ENCODE measurements around the gene GPRIN3.

GPRIN3 gene

DNA sequence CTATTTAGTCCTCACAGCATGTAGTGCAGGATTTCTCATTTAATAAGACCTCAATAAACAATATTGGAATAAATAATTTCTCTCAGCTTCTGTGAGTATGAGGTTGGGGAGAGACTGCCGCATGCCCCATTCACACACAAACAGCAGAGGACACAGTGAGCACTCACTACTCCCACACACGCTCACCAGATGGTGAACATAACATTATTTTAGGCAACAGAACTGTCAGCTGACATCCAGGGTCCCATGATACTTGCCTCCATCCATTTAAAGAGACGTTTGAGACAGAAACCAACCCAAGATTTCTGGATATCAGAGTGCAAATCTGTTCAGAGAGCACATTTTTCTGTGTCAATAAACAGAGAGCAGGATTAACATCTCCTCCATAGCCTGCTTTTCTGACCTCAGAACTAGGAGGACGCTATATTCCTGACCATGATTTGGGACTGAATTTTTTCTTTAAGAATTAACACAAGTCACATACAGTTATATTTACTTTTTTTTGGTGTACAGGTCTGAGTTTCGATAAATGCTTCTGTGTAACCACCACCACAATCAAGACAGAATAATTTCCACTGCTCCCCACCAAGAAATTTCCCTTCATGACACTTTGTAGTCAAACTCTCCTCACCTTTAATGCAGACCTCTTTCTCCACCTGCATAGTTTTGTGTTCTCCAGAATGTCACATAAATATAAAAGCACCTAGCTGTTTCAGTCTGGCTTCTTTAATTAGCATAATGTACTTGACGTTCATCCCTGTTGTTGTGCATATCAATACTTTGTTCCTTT lies 16.7 kb downstream of the GPRIN3 start:
- no peak for DNase-seq (ENCODE audit: low read depth)

DNA sequence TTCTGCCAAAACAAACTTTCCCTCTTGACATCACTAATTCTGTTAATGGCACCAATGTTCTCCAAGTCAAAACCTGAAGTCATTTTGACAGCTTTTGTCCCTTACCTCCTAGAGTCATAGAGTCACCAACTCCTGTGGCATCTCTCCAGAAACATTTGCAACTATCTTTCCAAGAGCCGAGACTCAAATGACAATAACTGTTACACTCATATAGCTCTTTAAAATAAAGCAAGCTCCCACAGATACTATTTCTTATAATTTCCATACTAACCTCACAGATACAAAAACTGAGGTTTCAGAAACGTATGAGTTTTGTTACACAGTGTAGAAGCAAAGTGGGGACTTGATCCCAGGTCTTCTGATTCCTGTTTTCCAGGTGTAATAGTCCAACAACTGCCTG lies 18.3 kb downstream of the GPRIN3 start:
- DNase-seq (ENCODE audit: low read depth), result no peak

DNA sequence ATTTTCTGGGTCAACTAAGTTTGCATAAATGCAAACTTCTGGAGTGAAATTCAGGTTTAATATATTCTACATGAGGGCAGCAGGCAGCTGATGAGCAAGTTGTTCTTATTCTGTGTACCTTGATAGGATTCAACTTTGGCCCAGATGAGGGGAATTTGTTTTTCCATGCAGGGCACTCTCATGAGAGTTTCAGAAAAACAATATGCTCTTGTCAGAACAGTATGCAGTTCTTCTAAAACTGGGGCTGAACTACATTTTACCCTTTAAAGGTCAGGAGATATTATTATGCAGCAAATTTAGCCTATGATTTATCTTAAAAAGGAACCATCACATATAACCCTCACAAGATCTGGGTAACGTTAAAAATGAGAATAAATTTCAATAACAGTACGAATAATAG lies 19.2 kb downstream of the GPRIN3 start:
- DNase-seq (ENCODE audit: low read depth), result no peak

DNA sequence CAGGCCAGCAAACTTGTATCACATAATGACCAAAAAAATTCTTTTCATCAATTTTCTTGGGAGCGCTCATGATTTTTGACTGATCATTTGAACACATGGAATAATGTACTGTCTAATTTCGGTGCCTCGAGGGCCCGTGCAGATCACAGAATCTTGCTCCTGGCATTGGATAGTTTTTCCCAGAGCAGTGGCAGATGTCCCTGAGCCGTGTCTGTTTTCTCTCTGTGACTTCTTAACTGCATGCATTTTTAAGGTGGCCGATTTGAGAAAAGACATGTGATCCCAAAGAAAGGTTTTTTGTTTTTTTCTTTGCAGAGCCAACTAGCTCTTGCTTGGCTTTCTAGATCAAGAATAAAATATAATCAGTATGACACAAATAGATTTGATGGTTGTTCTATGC lies 19.7 kb downstream of the GPRIN3 start:
- no peak for DNase-seq (ENCODE audit: low read depth)

DNA sequence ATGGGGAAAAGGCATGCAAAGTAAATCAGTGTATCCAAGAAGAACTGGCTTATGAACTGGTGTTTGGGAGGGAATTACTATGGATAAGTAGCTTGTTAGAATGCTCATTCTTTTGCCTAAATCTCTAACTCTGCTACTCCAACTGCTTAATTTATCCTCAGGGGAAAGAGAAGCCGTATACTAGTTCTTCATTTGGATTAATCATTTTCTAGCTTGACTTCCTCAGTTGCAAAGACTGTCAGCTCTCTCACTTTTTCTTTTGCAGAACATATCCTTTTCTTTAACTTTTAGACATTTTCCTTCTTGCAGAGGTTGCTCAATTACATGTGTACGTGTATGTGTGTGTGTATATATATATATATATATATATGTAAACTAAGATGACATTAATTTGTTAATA lies 21.9 kb downstream of the GPRIN3 start:
- DNase-seq (ENCODE audit: low read depth), result no peak

DNA sequence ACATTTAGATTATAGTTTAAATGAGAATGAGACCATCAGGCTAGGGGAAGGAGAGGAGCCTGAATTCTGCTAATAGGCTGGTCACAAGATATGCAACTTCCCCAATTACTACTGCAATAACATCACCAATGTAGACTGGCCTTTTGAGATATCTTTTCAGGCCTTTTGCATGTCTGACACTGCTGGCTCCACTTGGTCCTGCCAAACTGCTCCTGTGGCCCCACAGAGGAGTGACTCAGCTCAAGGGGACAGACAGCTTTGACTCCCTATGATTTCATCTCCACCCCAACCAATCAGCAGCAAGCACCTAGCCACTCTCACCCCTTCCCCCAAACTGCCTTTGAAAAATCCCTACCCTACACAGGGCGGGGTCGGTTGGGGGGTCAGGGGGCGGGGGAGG lies 22.8 kb downstream of the GPRIN3 start:
- DNase-seq (ENCODE audit: low read depth), result no peak

DNA sequence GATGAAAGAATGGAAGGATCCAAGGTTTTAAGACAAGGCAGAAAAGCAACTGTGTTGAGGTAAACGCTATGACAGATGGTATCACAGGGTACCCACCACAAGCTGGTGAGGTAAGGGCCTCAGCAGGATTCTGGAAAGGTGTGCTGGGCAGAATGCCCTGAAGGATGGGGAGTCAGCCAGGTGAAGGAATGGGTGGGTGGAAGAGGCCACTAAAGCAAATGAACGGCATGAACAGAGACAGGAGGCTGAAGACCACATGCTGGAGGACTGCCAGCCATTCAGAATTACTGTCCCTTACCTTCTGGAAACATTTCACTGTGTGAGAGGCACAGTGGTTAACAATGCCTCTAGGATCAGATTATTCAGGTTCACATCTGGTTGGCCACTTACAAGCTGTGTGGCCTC lies 23.6 kb downstream of the GPRIN3 start:
- DNase-seq (ENCODE audit: low read depth), result no peak

DNA sequence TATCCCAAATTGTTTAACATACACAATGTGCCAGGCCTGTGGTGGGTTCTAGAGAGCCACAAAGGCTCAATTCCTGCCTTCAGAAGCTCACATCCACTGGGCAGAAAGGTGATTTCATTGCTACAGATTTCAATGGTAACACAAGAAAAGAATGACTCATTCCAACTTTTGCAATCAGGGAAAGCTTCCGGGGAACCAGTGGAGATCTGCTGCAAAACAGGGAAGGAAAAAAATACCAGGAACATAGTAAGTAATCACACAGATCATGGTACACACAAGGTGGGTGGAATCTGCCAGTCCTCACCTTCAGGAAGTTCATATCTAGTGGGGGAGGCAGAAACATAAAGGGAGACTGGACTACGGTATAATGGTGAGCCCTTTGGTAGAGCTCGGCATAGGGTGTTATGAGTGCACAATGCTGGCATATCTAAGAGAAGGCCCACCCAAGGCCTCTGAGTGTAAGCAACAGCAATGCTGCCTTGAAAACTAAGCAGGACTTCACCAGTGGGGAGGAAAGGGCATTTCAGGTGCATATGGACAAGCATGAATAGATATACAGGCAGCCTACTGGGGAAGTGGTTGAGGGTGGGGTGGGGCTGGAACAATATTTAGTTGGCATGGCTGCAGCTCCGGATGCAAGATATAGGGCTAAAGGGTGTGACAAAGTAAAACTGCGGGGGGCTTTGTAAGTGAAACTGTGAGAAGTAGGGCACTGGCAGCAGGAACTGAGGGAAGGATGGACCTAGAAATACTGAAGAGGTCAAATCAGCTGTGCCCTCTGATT lies 24.2 kb downstream of the GPRIN3 start:
- DNase-seq (ENCODE audit: low read depth), result no peak

DNA sequence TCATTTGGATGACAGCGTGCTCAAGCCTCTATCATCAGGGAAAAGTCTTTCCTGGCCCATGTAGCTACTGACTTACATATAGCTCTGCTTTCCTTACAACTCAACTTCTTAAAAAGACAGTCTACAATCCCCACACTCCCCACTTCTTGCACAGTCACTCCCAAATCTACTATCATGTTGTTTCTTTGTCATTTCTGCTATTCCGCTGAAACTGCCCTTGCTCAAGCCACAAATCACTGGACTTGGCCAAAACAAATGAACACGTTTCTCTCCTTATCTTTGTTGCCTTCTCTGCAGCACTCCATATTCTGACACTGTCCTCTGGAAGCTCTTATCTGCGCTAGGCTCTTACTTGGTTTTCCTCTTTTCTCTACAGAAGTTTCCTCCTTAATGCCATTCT lies 28.2 kb downstream of the GPRIN3 start:
- DNase-seq (ENCODE audit: low read depth), result no peak

DNA sequence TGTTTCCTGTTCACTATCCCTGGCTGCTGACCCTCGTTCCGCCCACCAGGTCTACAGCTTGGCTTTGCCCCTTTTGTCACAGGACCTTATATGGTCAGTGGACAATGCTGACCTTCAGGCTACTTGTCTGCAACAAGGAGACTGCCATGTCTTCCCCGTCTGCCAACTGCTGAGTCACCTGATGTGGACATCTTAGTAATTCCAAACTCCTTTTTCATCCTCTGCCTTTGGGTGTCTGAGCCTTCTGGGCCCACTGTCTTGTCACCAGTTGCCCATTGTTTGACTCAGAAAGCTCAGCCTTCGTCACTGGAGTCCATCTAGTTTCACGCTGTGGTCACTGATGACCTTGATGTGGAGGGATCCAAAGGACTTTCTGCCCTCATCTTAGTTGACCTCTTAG lies 30.2 kb downstream of the GPRIN3 start:
- DNase-seq (ENCODE audit: low read depth), result no peak

DNA sequence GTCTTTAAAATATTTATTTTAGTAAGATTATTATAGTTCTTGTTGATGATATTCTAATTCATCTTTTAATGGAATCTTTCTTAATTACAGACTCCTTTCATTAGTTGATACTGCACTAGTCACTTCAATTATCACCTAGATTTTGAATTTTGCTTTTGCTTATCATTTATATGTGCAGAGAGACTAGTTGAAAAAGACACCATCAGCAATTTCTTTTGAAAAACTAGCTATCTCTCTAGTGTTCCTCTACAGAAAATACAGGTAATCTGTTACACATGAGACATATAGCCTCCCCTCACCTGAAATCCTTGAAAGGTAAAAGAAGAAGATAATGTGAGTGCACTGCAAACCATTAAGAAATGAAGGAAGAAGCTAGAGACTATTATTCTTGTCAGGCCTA lies 31.3 kb downstream of the GPRIN3 start:
- DNase-seq (ENCODE audit: low read depth), result no peak

DNA sequence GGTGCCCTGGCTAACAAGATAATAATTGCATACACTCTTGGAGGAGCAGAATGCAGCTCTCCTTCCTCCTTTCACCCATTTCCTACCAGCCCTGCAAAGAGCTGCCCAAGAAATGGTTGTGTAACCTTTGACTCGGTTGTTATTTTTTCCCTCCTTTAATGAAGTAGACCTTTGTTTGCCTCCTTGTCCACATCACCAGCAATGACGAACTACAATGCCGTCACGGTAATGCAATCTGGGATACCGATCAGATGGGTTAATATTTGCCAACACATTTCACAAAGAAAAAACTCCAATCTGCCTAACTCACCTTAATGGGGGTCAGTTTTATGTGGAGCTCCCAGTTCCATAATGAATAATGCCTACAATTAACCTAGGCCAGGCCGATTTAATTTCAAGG lies 32.0 kb downstream of the GPRIN3 start:
- DNase-seq (ENCODE audit: low read depth), result no peak

DNA sequence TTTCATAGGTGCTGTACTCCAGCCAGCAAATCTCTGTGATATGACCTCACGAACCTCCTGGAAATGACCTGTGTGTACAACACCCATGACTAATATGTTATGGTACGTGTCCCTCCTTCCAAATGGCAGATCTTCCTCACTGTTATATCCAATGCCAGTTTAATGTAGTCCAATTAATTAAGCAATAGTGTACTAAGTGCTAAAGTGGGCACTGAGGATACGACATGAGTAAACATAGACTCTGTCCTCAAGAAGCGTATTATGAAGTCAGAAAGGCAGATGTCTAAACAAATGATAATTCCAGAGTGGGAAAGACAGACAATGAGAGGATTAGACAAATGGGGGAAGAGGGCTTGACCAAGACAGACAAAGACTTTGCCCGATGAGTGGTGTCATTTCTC lies 33.9 kb downstream of the GPRIN3 start:
- no peak for DNase-seq (ENCODE audit: low read depth)

DNA sequence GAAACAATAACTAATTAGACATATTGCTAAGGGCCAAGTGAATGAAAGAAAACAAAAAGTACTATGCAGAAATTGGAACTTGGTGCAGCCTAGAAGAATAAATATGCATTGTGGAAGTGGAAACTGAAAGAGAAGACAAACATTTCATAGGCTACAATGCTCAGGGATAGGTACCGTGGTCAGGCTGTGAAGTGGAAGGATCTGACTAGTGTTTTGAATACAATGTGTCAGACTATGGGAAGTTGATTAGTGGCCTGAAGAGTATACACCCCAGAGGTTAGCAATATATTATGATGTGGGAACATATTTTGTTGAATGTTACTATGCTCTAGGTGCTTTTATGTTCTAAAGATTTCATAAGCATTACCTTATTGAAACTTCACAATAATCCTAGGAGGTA lies 36.8 kb downstream of the GPRIN3 start:
- no peak for DNase-seq (ENCODE audit: low read depth)

DNA sequence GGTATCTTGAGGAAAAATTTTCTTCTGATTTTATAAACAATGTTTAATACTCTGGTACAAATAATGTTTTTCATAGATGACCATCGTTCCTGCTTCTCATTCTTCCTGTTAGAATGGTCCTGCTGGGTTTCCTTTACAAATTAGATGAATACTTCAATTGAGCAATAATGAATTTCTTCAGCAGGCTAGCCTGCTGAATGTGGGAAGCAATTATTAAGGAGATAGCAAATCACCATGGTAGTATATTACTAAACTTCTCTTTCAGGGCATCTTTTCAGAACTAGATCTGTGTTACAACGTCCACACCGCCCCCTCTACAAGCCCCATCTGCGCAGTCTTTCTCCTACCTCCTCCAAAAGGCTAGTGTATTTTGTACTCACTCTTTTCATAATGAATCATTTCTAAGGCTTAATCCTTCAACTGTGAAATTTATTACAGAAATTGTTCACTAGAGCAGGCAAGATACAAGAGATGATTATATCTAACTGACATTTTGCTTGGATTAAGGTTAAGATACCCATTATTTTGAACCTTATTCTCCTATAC lies 38.4 kb downstream of the GPRIN3 start:
- DNase-seq (ENCODE audit: low read depth), result no peak

DNA sequence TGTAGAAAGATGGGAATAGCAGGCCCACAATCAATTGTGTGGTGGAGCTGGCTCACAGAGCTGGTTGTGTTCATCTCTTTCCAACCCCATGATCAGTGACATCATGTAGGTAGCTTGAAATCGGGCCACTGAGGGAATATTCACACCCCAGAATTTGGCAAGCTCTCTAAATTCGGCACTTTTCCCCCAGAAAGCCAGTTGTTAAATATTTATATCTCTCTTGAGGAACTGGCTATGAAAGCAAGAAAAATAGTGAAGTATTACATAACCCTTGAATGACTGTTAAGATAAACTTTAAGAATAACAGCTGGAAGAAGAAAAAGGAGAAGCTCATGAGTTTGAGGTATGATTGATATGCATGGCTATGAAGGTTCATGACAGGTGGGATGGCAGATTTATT lies 38.9 kb downstream of the GPRIN3 start:
- DNase-seq (ENCODE audit: low read depth), result no peak

DNA sequence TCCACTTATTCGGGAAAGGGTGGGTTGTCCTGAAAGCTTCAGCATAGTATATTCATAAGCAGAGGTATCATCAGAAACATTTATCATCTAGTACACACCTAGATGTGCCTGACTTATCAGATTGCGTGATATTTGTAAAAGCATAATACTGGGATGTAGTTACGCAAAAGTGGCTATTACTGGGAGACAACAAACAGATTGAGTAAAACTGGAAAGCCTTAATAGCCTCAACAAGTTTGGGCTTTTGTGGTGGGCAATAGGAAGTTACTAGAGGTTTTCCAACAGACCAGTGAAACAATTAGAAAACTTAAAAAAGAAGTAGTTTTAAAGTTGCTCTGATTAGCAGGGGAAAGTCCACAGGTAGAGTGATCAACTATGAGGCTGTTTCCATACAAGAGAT lies 39.8 kb downstream of the GPRIN3 start:
- no peak for DNase-seq (ENCODE audit: low read depth)

DNA sequence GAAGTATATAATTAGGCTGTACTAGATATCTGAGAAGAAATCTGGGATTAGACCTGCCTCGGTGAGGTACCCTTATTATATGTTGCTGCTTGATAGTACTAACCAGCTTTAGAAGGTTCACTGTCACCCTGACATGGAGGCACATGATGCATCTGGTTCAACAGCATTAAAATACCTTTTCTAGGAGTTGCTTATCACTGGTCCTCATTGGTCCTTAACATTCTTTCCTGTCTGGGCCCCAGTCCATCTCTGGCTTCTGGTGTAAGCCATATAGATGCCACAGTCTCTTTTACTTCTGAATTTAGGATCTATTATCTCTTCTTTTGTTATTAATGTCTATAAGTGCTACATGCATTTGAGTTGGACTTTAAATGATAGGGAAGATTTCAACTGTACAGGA lies 40.2 kb downstream of the GPRIN3 start:
- DNase-seq (ENCODE audit: low read depth), result no peak

DNA sequence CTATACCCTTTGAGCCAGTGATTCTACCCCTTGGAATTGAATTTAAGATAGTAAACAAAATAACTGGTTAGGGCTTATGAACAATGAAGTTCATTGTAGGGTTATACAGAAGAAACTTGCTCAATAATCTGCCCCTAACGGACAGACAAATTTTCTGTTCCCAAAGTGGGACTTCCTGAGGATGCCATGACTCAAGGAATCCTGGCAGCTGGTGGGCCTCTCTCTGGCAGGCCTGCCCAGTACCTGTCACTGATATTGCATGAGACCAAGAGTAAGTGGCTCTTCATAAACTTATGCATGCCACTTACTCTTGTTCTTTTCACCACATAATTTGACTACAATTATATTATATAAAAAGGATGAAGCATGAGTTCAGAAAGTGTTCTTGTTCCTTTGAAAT lies 41.5 kb downstream of the GPRIN3 start:
- DNase-seq (ENCODE audit: low read depth), result no peak

DNA sequence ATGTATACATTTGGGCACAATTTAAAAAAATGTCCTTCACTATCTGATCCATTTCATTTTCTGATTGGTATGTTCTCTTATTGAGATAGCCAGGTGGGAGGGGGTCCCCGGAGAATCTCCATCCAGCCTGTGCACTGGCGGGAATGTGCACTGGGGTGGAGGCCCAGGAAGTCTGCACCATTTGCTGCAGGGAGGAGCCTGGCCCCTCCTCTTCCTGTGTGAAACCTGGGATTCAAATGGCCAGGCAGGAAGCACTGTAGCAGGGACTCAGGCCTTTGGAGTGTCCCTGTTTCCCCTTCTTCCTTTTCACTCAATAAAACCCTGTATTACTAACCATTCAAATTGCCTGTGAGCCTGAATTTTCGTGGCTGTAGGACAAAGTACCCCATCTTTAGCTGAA lies 44.3 kb downstream of the GPRIN3 start:
- DNase-seq (ENCODE audit: low read depth), result no peak

DNA sequence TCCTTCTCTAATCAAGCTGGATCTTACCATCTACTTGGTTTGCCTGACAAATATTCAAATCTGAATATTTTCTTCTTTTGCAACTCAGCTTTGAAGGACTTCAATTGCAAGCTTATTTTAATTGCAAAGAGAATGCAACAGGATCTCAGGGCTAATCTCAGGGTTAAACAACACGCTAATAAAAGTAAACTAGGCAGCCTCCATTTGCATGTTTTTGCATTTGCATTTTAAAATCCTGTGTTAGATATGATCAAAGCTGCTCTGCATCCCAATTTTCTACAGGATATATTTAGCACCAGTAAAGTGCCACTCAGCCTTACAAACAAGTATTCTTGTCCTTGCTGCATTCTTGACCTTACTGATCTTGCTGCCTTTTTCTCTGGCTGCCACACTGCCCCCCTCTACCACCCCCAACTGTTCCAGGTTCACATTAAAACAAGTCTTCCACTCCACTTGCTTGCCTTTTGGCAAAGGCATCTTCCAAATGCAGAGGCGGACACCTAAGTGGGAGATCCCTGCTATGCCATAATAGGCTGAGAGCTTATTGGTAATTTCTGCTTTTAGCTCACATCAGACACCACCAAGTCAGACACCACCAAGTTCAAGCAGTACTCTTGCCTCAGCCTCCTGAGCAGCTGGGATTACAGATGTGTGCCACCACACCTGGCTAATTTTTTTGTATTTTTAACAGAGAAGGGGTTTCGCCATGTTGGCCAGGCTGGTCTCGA lies 48.1 kb downstream of the GPRIN3 start:
- DNase-seq (ENCODE audit: low read depth), result no peak

DNA sequence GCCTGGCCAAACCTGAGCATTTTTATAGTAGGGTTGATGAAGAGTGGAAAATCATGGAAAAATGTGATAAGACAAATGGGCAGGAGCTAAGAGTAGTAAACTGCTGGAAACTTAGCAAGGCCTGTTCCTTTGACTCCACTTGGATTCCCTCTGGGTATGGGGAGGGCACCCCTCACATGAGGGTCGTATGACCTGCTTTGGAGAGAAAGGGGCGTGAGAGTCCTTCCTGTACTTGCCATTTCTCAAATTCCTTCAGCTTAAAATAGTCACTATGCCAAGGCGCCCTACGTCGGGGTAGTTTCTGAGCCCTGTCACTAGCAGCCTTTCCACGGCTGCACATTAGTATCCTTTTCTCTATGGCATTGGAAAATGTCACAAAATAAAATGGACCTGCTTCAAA lies 49.1 kb downstream of the GPRIN3 start:
- no peak for DNase-seq (ENCODE audit: low read depth)

DNA sequence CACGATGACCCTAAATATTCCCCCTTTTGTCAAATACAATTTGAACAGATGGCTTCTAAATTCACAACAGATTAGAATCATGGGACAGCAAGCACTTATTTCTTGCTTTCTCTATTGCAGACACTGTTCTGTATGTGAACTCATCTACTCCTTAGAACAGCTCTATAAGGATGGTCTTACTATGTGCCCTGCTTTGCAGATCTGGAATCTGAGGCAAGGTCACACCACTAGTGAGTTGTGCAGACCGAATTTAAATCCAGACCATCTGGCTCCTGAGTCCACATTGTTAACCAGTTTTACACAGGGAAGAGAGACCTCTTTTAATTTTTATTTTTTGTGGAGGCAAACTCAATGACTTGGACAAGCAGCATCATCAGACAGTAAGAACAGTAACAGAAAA lies 50.2 kb downstream of the GPRIN3 start:
- DNase-seq (ENCODE audit: low read depth), result no peak

Data from activated T-helper 1 cell treated with Interleukin-2 at 50 U/mL for 16 hours (primary cell).